HG03103 (cell line): ENCODE measurements around the gene TRH.
"Not testable (repeated sequence)": the region's sequence is repeated elsewhere in the genome, so short reads cannot be mapped to it uniquely, and the experiment has no call there.

ENCODE experiments used
- ATAC-seq: cut with Tn5 transposase; IDR thresholded peaks from one replicate; pipeline ENCODE4 v1.9.1; 2021; ENCODE audit warnings: low read depth; ENCODE audit not compliant: unreplicated experiment

TRH gene

GRCh38 chr3:129962600-129962999 is 11.9 kb upstream of the TRH start:
- no peak for ATAC-seq

GRCh38 chr3:129965937-129966336 is 8.6 kb upstream of the TRH start:
- no peak for ATAC-seq

- ATAC-seq = no peak
These were observed 7.6 kb upstream of the TRH start for GRCh38 chr3:129966876-129967275.

- no peak for ATAC-seq
These were observed 6.8 kb upstream of the TRH start for GRCh38 chr3:129967761-129968160.

GRCh38 chr3:129971351-129972052 is 3.0 kb upstream of the TRH start:
- ATAC-seq = no peak

- ATAC-seq = no peak
These were observed 2.2 kb upstream of the TRH start for GRCh38 chr3:129972301-129972700.

- ATAC-seq = no peak
These were observed 512 bp upstream of the TRH start for GRCh38 chr3:129973853-129974563.

- no peak for ATAC-seq
These were observed 549 bp downstream of the TRH start for GRCh38 chr3:129974833-129975704.

GRCh38 chr3:129975705-129976048 is 1.2 kb downstream of the TRH start:
- ATAC-seq = no peak

GRCh38 chr3:129976286-129976685 is 1.8 kb downstream of the TRH start:
- no peak for ATAC-seq

GRCh38 chr3:129978123-129978522 is 3.6 kb downstream of the TRH start:
- no peak for ATAC-seq

- ATAC-seq = no peak
These were observed 5.4 kb downstream of the TRH start for GRCh38 chr3:129979905-129980304.

GRCh38 chr3:129983561-129983960 is 9.0 kb downstream of the TRH start:
- no peak for ATAC-seq

GRCh38 chr3:129984125-129984524 is 9.6 kb downstream of the TRH start:
- ATAC-seq = no peak

GRCh38 chr3:129985113-129985512 is 10.6 kb downstream of the TRH start:
- ATAC-seq = no peak

- no peak for ATAC-seq
These were observed 13.9 kb downstream of the TRH start for GRCh38 chr3:129988429-129988828.

- no peak for ATAC-seq
These were observed 14.9 kb downstream of the TRH start for GRCh38 chr3:129989414-129989813.

GRCh38 chr3:129992781-129993180 is 18.3 kb downstream of the TRH start:
- ATAC-seq = no peak

GRCh38 chr3:129994883-129995559 is 20.5 kb downstream of the TRH start:
- no peak for ATAC-seq

- no peak for ATAC-seq
These were observed 21.6 kb downstream of the TRH start for GRCh38 chr3:129996073-129996472.

- not testable (repeated sequence) for ATAC-seq
These were observed 24.7 kb downstream of the TRH start for GRCh38 chr3:129999176-129999575.
